Left lung (tissue), 10 donors: Measurements from ENCODE around the gene NUDT6. TPM values are rescaled to one million over a fixed set of nuclear protein-coding genes. Genes with fewer than 3 reads are reported as not detected.

Experiments used
- ATAC-seq: fragments of 200-7000 bp; cut with Tn5 transposase; one replicate; pipeline ENCODE4 v1.9.1; 2020; ENCODE audit warnings: moderate library complexity
- DNase-seq, 4 donors: peaks; one replicate each; pipeline ENCODE4 v3.0.0-alpha.2; 2013 to 2020
- H3K27ac ChIP-seq, 2 donors: fragments of 200-600 bp; sonication (generic) in 1 of 2; one replicate each; pipeline versions ENCODE4 v1.5.0 to v1.8.0; 2020 to 2021
- H3K27me3 ChIP-seq, 2 donors: fragments of 200-600 bp; sonication (generic) in 1 of 2; one replicate each; pipeline versions ENCODE4 v1.5.0 to v1.8.0; 2020 to 2021
- H3K36me3 ChIP-seq, 2 donors: fragments of 200-600 bp; sonication (generic) in 1 of 2; one replicate each; pipeline versions ENCODE4 v1.5.0 to v1.8.0; 2020 to 2021
- H3K4me1 ChIP-seq, 2 donors: fragments of 200-600 bp; one replicate each; pipeline ENCODE4 v1.8.0; 2021
- H3K4me3 ChIP-seq, 2 donors: fragments of 200-600 bp; sonication (generic) in 1 of 2; one replicate each; pipeline versions ENCODE4 v1.5.0 to v1.8.0; 2020 to 2021; ENCODE audit warnings: mild to moderate bottlenecking in 1 of 2
- H3K9me3 ChIP-seq, 2 donors: fragments of 200-600 bp; sonication (generic) in 1 of 2; one replicate each; pipeline versions ENCODE4 v1.5.0 to v1.8.0; 2020 to 2021
- intact Hi-C, 2 donors: fragments of 100-400 bp; cut with DNase I; formaldehyde crosslinking; loops; one replicate each; pipeline versions ENCODE4 v1.11.2 to v1.14.2; 2022
- polyA plus RNA-seq, 6 donors: library from polyadenylated mRNA; unstranded; fragments of 120-200 nt; gene quantifications; one replicate each; pipeline ENCODE4 v1.2.1, GENCODE V29; 2013; ENCODE audit not compliant: insufficient read length in 6 of 6
- total RNA-seq, 2 donors: library from RNA; stranded (reverse); fragmentation: NEBNext Ultra II Directional; extraction: Animal tissue kit (Norgen Biotek cat#: 25700); gene quantifications; one replicate each; pipeline ENCODE4 v1.2.1, GENCODE V29; 2021
- TF ChIP-seq, protein P1 (sequence below), 2 donors: fragments of 200-600 bp; sonication (generic) in 1 of 2; IDR thresholded peaks; one replicate each; pipeline versions ENCODE4 v1.5.0 to v1.8.0; 2021; ENCODE audit warnings: antibody characterized with exemption in 2 of 2
- donor health status: DM: no; HTN: yes; CAD: no.
- donor health status: DM: no; HTN: no; CAD: no.

Gene NUDT6
- total and polyA plus RNA-seq, 8 donors: 5.1 to 19.9 (median 14.7) TPM

- H3K4me3 ChIP-seq: no peak overlapping the region
- DNase-seq: no peak
- H3K9me3 ChIP-seq: no peaks in the 10 kb centered on the region
- no peaks in the 10 kb centered on the region for H3K27me3 ChIP-seq
- no peak for ATAC-seq
- no peak overlapping the region for H3K27ac ChIP-seq
- H3K36me3 ChIP-seq: no peaks in the 10 kb centered on the region
- intact Hi-C loops: no loop called here
- H3K4me1 ChIP-seq: no peaks in the 10 kb centered on the region
- TF ChIP-seq, protein P1, sequence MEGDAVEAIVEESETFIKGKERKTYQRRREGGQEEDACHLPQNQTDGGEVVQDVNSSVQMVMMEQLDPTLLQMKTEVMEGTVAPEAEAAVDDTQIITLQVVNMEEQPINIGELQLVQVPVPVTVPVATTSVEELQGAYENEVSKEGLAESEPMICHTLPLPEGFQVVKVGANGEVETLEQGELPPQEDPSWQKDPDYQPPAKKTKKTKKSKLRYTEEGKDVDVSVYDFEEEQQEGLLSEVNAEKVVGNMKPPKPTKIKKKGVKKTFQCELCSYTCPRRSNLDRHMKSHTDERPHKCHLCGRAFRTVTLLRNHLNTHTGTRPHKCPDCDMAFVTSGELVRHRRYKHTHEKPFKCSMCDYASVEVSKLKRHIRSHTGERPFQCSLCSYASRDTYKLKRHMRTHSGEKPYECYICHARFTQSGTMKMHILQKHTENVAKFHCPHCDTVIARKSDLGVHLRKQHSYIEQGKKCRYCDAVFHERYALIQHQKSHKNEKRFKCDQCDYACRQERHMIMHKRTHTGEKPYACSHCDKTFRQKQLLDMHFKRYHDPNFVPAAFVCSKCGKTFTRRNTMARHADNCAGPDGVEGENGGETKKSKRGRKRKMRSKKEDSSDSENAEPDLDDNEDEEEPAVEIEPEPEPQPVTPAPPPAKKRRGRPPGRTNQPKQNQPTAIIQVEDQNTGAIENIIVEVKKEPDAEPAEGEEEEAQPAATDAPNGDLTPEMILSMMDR (IDR thresholded peaks at IDR 0.05): no peak
Measured at GRCh38 chr4:122900314-122900713, 22.1 kb downstream of the NUDT6 start.

- Histone ChIP-seq H3K27ac (no peak overlapping the region), H3K36me3 (no peaks in the 10 kb centered on the region), H3K4me1 (no peaks in the 10 kb centered on the region), H3K9me3 (no peaks in the 10 kb centered on the region), H3K4me3 (no peak overlapping the region), H3K27me3 (no peaks in the 10 kb centered on the region)
- DNase-seq (no peak), ATAC-seq (no peak)
- intact Hi-C loops: no loop called here
- TF ChIP-seq, protein P1 (IDR thresholded peaks at IDR 0.05): no peak
Measured at GRCh38 chr4:122899682-122900081, 22.7 kb downstream of the NUDT6 start.

GRCh38 chr4:122898370-122899150 lies 23.8 kb downstream of the NUDT6 start:
- no peaks in the 10 kb centered on the region for H3K36me3 ChIP-seq
- no peaks in the 10 kb centered on the region for H3K9me3 ChIP-seq
- DNase-seq: no peak
- H3K4me1 ChIP-seq: no peaks in the 10 kb centered on the region
- ATAC-seq: peak; percentile 82
- intact Hi-C loops: no loop called here
- TF ChIP-seq, protein P1 (IDR thresholded peaks at IDR 0.05): no peak
- no peak overlapping the region for H3K27ac ChIP-seq
- H3K27me3 ChIP-seq: no peaks in the 10 kb centered on the region
- H3K4me3 ChIP-seq: no peak overlapping the region

GRCh38 chr4:122896270-122896669 lies 26.1 kb downstream of the NUDT6 start:
- Histone ChIP-seq H3K27me3 (no peaks in the 10 kb centered on the region), H3K4me3 (no peak overlapping the region), H3K9me3 (no peaks in the 10 kb centered on the region), H3K4me1 (no peaks in the 10 kb centered on the region), H3K36me3 (peaks cover 0 to 8% of the 10 kb centered on the region in 2 donors), H3K27ac (no peak overlapping the region)
- TF ChIP-seq, protein P1 (IDR thresholded peaks at IDR 0.05): no peak
- ATAC-seq (no peak), DNase-seq (no peak)
- intact Hi-C loops: no loop called here

GRCh38 chr4:122895336-122895995 lies 26.9 kb downstream of the NUDT6 start:
- Histone ChIP-seq H3K36me3 (peaks cover 0 to 8% of the 10 kb centered on the region in 2 donors), H3K27ac (no peak overlapping the region), H3K4me3 (no peak overlapping the region), H3K27me3 (no peaks in the 10 kb centered on the region), H3K4me1 (no peaks in the 10 kb centered on the region), H3K9me3 (no peaks in the 10 kb centered on the region)
- TF ChIP-seq, protein P1 (IDR thresholded peaks at IDR 0.05): no peak
- intact Hi-C loops: no loop called here
- DNase-seq (no peak), ATAC-seq (no peak)
